ENCODE measurements around the gene EXOC3.
"Not testable (repeated sequence)": the region's sequence is repeated elsewhere in the genome, so short reads cannot be mapped to it uniquely, and the experiment has no call there.

Gene EXOC3

GRCh38 chr5:442335-443238 is at the start of gene EXOC3:
TSS of gene EXOC3 (plus strand) at chr5:443176. CDS start at chr5:446206, 3,030 bp downstream.
- peak; percentile 75 for DNase-seq

DNA sequence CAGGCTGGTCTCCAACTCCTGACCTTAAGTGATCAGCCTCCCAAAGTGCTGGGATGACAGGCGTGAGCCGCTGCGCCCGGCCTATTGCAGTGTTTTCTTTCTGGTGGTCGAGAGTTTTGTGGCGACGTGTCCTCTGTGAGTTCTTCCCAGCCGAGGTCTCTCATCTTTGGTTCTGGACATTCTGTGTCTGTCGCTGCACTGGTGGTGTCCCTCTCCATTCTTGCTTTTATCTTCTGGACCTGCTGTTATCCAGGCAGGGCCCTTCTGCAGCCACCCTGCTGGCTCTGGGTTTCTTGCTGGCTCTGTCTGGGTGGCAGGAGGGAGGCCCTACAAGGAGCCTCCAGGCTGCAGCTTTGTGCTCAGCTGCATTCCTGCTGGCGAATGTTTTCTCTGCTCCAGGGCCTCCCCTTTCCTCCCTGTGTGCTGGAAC is 49.1 kb upstream of the EXOC3 start:
- DNase-seq, result no peak

- no peak for DNase-seq
Measured at GRCh38 chr5:394671-395155, 48.3 kb upstream of the EXOC3 start.

GRCh38 chr5:395156-395920 is 47.6 kb upstream of the EXOC3 start:
- DNase-seq, result no peak

- DNase-seq, result no peak
Measured at GRCh38 chr5:395921-396530, 47.0 kb upstream of the EXOC3 start.

DNA sequence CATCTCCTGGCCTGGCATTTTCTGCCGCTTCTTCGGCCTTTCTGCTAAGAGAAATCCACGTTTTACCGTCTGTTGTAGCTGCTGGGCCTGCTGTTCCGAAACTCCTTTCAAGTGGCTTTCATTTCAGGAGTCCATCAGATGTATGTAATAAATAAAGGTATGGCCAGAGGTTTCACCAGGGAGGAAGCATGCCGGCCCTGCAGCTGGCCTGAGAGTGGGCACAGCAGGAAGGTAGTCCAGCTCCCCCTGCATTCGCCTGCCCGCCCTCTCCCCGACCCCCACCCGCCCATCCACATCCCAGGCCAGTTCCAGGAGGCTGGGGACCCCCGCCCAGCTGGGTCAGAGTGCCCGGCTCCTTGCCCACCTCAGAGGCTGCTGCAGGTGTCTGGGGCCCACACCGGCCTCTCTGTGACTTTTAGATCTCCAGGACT is 46.4 kb upstream of the EXOC3 start:
- no peak for DNase-seq

DNA sequence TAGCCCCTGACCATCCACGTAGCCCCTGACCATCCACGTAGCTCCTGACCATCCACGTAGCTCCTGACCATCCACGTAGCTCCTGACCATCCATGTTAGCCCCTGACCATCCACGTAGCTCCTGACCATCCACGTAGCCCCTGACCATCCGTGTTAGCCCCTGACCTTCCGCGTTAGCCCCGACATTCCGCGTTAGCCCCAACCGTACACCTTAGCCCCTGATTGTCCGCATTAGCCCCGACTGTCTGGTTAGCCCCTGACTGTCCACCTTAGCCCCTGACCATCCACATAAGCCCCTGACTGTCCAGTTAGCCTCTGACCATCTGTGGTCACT is 44.9 kb upstream of the EXOC3 start:
- DNase-seq, result not testable (repeated sequence)

- no peak for DNase-seq
Measured at GRCh38 chr5:398475-399295, 44.3 kb upstream of the EXOC3 start.

- DNase-seq, result peak; percentile 86
Measured at GRCh38 chr5:399296-400281, 43.4 kb upstream of the EXOC3 start.

DNA sequence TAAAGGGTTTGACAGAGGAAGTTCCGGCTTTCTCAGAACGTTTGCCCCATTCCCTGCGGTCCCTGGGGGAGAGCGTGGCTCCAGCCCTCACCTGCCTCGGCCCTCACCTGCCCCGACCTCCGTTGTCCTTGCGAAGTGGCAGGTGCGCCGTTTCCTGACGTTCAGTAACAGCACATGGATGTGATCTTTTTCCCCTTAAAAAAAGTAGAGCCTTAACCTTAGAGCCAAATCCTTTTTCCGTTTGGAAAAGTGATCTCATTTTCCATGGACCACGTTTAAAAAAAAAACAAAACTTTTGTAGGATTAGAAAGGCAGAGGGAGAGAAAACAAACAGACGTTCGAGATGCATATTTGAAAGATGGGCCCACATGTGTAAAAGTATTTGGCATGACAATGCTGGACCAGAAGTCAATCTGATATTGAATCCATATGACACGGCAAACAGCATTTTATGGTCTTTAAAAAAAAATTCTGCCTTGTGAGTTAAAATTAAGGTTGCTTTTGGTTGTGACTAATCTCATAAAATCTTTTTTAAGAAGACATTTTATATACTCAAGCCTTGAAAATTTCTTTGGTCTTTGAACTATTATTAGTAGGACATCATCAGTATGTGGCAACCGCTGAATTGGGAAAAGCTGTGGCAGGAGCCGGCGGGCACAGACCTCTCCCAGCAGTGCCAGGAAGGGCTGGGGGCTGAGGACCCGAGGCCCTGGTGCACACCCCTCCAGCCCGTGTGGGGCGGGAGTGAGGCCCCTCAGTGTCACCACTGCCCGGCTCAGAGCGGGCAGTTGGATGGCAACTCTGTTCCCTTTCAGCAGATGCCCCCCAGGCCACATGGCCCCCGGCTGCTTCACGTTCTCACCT is 42.5 kb upstream of the EXOC3 start:
- no peak for DNase-seq

DNA sequence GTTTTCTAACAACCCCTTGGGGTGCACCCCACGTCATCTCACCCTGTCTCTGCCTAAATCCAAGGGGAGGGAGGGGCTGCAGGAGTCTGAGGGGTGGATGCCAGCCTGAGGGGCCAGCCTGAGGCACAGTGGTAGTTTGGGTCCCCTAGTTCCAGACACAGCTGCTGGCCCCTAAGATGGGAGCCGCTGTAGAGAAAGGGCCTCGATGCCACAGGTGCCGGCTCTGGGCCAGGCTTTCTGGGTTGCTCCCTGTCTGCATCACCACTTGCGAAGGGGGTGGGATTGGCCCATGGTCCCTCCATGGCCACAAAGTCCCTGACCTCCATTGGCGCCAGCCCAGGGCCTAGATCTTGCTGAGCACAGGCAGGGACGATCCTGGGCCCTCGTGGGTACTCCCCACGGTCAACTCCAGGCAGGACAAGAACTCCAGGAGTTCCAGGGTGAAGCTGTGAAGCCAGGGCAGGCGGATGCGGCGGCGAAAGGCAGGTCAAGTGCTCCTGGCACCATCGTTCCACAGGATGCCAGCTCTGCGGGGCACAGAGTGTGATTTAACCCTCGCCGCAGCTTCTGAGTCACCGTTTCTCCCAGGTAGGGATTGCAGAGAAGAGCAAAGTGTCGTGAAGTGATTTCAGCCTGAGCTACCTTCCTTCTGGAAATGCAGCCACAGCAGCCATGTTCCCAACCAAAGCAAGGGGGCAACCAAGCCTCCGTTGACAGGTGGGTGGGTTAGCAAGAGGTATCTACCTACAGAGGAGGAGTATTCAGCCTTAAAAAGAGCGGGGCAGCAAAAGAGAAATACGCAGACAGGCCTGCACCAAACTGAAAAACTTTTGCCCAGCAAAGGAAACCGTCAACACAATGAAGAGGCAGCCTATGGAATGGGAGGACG is 41.6 kb upstream of the EXOC3 start:
- no peak for DNase-seq

DNA sequence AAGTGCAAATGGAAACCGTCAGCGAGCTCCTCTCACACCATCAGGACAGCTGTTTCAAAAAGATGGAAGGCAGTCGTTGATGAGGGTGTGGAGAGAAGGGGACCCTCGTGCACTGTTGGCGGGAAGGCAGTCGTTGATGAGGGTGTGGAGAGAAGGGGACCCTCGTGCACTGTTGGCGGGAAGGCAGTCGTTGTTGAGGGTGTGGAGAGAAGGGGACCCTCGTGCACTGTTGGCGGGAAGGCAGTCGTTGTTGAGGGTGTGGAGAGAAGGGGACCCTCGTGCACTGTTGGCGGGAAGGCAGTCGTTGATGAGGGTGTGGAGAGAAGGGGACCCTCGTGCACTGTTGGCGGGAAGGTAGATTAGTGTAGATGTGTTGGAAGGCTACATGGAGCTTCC is 40.8 kb upstream of the EXOC3 start:
- not testable (repeated sequence) for DNase-seq

GRCh38 chr5:402615-403359 is 40.2 kb upstream of the EXOC3 start:
- peak; percentile 40 for DNase-seq

DNA sequence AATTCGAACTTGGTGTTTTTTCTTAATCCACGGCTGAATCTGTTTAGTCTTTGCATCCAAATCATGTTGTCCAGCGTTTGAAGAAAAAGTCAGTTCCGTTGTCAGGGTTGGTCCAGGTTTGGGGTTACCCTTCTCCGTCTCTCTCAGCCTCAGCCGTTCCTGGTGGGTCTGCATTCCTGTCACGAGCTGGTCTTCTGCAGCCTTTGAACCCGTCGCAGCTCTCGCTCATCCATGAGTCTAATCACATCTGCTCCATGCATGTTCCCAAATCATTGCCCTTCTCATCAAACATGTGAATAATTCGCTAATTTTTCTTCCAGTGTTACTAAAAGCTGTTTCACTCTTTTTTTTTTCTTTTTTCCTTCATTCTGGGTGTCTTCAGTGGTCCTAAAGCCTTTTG is 39.0 kb upstream of the EXOC3 start:
- DNase-seq, result no peak

- no peak for DNase-seq
Measured at GRCh38 chr5:404666-405241, 38.2 kb upstream of the EXOC3 start.

DNA sequence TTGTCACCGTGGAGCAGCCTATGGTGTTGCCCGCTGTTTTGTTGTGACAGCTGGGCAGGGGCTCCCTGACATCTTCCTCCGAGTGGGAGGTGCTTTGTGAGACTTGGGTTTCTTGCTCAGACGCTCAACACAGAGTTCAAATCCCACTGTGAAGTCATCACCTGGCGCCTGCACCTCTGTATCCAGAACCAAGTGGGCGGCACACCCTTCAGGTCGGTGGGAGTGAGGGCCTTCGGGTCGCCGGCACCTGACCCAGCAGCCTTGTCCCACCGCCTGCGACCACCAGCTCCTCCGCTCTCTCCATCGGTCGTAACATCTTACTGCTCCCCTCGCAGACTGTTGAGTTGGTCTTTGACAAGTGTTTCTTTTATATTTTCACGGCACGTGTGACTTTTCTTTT is 37.6 kb upstream of the EXOC3 start:
- no peak for DNase-seq

DNA sequence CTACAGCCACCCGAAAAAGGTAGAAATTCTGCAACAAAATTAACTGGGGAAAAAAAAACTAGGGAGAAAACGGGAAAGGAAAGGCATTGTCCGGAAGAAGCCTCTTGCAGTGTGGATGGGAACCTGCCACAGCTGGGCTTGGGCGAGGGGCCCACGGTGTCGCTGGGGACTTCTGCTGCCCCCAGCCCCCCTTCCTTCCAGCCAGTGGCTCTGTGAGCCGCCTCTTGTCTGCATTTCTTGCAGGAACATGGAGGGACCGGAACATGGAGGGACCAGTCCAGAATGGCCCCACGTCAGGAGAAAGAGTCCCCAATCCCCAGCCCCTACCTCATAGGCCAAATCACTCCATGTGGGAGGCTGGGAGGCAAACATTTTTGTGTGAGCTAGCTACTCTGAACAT is 36.9 kb upstream of the EXOC3 start:
- DNase-seq, result no peak

GRCh38 chr5:407051-407450 is 35.9 kb upstream of the EXOC3 start:
- DNase-seq, result no peak
